HG03442 (cell line): ENCODE data around the gene IFT81.
"Not testable (repeated sequence)": the region's sequence is repeated elsewhere in the genome, so short reads cannot be mapped to it uniquely, and the experiment has no call there.

Experiments used
- ATAC-seq: cut with Tn5 transposase; IDR thresholded peaks from one replicate; pipeline ENCODE4 v1.9.1; 2021; ENCODE audit warnings: mild to moderate bottlenecking, moderate library complexity; ENCODE audit not compliant: unreplicated experiment

IFT81 gene

DNA sequence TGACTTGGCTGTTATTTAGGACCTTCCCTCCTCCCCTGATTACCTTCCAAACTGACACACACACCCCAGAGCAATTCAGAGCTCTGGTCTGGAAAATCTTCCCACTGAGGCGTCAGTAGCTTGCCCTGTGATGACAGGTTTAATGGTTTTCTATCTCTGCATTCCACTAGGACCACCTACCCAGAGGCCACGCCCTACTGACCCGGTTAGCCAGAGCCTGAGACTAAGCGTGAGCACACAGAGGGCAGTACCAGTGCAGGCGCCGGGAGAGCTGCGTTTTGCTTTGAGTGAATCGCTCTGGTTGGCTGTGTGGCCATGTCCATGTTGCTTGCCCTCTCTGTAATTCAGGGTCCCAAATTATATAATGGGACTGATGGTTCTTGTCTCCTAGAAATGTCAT lies 120.7 kb downstream of the IFT81 start:
- no peak for ATAC-seq

DNA sequence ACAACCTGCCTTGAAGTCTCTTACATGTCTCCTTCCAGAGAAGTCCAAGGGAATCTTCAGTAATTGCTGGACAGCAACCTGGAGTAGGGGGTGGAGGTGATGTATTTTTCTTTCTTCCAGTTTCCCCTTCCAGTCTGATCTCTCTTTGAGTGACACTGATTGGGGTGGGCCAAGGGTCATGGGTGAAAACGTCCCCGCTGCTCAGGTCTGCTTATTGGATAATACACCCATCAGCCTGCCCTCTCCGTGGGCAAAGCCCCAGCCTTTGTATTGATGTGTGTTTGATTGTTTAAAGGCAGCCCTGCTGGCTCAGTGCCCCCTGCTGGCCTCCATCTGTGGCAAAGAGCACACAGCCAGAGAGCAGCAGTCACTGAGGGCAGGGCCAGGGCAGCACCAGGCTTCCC lies 121.2 kb downstream of the IFT81 start:
- ATAC-seq = no peak

DNA sequence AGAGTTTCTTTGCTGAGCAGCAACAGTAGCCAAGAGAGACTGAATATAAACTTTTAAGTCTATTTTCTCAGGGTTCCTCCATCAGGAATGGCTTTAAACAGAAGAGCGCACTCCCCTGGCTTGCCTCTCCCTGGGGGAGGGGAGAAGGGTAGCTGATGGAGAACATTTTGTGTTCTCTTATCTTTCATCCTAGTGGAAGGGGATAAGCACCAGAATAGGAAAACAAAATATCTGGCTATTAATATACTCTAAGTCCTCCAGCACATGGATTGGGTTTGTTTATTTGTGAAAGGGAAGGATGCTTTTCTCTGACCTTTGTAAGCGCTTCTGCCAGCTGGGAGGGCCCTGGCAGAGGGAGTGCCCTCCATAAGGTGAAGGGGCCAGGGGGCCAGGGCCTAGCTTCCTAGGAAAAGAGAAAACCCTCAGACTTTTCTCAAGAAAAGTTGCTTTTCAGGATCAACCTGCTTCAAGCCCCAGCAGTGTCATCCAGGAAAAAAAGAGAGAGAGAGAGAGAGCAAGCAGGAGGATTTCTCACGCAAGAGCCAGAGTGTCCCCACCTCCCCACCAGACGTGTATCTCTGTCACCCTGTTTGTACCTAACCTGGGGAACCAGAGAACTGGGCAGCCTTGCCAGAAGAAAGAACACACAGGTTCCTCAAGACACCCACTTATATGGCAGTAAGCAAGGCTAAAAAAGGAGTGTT lies 122.6 kb downstream of the IFT81 start:
- no peak for ATAC-seq

DNA sequence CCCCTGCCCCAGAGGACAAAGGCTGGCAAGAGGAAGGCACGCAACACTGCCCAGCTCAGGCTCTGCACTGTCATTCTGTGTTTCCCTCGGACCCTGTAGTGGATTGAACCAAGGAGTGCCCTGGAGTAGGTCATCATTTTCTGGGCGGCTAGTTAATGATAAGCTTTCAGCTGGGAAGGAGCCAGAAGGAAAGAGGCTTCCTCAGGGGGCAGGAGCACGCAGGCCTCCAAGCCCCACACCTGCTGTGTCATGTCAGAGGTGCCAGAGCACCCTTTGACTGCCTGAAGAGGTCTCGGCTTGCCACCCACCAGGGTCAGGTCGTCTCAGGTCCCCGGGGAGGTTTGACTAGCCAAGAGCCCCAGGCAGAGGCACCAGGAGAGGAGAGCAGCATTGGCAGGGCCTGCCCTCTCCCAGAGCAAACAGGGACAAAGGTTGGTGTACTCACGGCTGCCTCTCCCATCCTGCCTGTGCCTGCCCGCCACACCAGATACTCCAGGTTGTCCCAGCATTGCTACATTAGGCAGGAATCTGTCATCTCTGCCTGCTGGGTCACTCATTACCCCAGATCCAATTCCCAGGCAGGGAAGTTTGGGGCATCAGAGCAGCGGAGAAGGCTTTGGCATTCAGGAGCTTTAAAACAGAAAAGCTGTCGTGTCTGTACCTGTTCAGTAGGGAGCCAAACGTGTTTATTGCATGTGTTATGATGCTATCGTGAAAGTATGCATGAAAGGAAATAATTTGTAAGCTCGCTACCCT lies 123.4 kb downstream of the IFT81 start:
- ATAC-seq = no peak

DNA sequence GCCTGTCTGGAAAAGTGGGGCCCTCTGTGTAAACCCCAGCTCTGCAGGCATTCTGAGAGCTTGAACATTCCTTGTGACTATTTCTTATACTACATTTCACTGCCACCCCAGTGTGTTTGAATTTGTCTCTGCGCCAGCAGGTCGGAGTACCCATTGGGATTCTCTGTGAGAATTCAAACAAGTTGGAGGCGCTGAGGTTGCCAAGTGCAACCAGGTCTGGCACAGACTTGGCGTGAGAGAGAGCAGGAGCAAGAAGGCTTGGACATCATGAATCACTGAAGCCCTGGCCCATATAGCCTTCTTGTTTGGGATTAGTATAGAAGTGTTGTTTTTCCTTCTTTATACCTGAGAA lies 123.9 kb downstream of the IFT81 start:
- ATAC-seq = no peak

DNA sequence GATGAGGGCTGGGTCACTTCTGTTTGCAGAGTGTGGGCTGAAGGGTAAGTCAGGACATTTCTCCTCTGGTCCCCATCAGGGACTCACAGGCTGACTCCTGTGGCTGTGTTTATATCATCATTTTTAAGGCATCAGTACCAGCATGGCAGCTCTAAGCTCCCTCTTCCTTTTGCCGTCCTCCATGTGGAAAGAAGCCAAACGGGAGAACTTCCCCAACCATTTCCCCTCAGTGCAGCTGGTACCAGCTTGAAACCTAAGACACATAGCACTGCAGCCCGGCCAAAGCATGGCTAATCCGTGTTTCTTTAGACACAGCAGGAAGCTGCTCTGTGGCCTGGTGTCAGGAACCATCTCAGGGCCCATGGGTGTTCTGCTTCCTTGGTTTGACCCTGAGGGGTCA lies 124.9 kb downstream of the IFT81 start:
- no peak for ATAC-seq

DNA sequence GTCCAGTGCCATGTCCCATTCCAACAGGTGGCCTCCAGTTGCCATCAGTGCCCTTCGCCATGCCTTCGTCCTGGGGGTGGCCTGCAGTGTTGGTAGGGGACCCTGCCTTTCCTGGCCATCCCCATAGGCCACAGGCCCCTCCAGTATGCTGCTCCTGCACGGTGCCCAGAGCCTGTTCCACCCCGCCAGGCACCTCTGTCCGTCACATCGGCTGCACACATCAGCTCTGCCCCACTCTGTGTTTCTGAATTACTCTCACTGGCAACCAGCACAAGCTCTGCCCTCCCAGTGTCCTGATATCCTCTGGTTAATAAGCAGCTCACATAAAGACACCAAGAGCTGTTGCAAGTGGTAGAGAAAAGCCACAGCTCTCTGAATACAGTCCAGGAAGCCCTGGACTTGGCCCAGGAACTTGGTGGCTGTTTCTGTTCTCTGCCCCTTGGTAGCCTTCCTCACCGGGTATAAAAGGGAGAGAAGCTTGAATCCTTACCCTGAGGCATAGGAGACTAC lies 125.6 kb downstream of the IFT81 start:
- no peak for ATAC-seq

DNA sequence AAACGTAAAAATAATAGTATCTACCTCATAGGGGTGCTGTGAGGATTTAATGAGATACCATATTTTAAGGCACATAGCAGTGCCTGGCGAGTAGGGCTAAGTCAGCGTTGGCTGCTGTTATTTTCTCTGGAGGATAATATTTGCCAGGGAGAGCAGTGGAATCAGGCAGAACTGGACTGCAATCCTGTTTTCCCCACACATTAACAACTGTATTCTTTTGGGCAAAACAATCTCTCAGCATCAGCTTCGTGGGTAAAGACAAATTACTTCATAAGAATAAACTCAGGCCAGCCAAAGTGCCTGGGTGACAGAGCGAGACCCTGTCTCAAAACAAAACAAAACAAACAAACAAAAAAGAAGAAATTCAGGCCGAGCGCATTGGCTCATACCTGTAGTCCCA lies 127.2 kb downstream of the IFT81 start:
- no peak for ATAC-seq

DNA sequence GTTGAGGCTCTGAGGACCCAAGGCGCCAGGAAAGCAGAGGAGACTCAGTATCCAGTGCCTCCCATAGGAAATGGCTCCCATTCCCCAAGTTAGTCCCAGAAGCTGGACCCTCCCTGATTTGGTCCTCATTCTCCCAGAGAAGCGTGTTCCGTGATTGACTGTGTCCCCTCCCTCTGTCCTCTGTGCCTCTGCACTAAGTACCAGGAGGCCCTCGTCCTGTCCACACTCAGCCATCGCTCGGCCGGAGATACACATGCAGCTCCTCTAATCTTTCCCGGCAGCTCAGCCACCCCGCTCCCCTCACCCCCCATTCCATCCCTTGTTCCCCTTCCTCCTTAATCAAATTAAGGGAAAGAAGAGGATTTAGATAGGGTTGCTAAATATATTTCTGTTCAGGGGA lies 128.6 kb downstream of the IFT81 start:
- no peak for ATAC-seq

DNA sequence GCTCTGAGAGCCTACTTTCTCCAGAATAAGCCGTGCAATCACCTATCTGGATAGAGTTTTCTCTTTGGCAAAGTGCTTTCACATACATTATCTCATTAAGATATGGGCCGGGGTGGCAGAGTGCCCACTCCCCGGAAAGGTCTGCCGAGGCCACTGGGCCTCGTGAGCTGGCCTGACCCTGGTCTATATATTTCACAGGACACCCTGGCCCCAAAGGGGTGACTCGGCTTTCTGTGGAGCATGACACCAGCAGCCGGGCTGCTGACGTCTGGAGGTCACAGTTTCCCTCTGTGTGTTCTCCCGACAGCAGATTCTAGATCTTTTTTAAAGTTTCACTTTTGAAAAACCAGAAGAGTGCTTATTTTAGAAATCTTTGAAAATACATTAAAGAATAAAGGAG lies 129.0 kb downstream of the IFT81 start:
- ATAC-seq = no peak

DNA sequence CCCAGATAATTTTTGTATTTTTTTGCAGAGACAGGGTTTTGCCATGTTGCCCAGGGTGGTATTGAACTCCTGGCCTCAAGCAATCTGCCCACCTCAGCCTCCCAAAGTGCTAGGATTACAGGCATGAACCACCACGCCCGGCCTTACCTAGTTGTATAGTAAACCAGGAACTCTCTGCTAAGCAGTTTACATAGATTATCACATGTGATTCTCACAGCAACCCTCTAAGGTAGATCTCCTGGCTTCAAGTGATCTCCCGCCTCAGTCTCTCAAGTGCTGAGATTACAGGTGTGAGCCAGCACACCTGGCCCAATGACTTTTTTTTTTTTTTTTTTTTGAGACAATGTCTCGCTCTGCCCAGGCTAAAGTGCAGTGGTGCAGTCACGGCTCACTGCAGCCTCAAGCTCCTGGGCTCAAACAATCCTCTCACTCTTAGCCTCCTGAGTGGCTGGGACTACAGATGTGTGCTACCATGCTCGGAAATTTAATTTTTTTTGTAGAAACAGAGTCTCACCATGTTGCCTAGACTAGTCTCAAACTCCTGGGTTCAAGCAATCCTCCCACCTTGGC lies 130.9 kb downstream of the IFT81 start:
- no peak for ATAC-seq

DNA sequence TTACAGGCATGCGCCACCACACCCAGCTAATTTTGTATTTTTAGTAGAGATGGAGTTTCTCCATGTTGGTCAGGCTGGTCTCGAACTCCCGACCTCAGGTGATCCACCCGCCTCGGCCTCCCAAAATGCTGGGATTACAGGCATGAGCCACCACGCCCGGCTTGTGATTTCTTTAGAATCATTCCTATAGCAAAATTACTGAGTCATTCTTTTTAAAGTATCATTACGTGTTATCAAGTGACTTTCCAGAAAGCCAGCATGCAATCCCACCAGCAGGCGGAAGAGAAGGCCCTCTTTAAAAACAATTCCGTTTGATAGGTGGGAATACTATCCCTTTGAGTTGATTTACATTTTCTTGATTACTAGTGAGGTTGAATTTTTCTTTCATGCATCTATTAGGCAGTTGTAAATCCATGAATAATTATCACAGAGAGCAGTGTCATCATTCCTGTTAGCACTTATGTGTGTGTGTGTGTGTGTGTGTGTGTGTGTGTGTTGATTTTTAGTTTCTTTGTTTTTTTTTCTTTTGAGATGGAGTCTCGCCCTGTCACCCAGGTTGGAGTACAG lies 131.8 kb downstream of the IFT81 start:
- ATAC-seq = not testable (repeated sequence)

DNA sequence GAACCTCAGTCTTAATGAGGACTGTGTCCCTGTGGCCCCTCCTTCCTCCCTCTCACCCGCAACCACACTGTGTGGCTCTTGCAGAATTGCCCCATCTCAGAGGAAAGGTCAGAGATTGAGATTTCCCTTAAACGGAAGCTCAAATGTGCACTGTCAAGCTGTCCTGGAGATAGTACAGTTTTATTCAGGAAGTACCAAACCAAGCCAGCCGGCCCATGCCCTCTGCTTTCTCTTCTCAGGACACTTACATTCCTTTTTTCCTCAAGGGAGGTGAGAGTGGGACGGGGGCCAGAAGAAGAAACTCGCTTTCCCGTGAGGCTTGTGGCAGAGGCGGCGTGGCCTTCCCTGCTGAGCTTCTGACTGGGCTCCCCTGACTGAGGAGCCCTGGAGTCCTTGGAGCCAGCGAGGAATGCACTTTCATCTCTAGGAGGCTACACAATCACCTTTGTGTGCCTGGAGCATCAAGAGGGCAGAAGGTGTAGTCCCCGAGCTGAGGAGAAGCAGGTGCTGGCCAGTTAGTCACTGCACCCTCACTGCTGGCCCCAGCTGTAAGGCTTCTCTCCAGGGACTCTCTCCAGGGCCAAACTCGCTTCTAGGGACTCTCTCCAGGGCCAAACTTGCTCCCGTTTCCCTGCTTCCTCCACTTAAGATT lies 132.7 kb downstream of the IFT81 start:
- no peak for ATAC-seq

DNA sequence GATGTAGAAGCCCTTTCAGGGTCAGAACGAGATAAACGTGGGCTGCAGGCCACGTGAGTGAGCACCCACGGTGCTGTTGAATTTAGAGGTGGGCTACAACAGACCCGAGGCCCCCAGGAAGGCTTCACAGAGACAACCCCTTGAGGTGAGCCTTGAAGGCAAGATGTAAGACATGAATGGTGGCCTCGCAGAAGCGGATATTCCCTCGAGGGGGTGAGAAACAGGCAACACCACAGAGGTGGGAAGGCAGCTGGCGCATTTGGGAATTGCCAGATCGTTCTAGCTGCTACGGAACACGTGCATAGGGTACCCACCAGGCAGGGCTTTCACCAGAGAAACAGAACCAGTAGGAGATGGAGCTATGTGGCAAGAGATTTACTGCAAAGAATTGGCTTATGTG lies 134.3 kb downstream of the IFT81 start:
- no peak for ATAC-seq

DNA sequence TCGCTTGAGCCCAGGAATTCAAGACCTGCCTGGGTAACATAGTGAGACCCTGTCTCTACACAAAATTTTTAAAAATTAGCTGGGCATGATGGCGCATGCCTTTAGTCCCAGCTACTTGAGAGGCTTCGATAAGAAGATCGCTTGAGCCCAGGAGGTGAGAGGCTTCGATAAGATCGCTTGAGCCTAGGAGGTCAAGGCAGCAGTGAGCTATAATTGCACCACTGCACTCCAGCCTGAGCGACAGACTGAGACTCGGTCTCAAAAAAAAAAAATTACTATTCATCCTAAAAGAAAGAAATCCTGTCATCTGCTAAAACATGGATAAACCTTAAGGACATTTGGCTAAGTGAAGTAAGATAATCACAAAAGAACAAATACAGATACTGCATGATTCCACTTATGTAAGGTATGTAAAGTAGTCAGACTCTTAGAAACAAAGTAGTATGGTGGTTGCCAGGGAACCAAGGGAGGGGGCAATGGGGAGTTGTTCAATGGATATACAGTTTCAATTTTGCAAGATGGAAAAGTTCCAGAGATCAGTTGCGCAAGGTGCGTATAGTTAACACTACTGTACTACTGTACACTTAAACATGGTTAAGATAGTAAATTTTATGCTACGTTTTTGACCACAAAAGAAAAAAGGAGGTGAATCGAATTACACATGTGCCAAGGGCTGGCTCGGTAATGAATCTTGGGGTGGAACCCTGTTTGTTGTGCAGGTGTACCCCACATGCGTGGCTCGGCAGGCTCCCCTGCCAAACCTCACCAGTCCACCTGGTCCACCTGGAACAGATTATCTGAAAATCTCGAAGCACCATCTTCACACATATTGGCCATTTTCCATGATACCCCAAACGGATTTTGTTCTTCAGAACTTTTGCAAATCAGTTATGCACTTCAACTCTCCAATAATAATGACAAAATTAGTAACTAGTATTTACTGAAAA lies 138.6 kb downstream of the IFT81 start:
- ATAC-seq = no peak

DNA sequence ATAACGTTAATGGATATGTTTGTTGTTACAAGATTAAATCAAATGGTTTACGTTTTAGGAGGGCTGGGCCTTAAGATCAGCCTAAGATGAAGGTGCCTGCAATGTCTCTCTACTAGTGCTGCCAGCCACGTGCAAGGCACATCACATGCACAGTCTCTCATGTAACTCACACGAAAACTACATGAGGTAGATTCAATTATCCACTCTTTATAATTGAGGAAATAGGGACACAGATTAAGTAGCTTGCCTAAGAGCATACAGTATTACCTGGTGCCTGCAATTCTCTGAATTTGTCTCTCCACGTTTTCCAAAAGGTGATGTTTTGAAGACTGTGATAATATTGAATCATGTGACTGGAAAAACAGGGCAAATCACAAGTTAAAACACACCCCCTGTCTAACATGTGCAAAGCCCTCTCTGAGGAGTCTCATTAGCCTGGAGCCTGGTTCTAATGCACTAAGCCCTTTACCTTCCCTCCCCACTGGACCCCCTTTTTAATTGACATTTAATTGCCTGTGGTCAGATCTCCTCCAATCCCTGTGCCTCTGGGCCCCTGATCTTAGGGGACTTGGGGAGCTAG lies 142.3 kb downstream of the IFT81 start:
- no peak for ATAC-seq

DNA sequence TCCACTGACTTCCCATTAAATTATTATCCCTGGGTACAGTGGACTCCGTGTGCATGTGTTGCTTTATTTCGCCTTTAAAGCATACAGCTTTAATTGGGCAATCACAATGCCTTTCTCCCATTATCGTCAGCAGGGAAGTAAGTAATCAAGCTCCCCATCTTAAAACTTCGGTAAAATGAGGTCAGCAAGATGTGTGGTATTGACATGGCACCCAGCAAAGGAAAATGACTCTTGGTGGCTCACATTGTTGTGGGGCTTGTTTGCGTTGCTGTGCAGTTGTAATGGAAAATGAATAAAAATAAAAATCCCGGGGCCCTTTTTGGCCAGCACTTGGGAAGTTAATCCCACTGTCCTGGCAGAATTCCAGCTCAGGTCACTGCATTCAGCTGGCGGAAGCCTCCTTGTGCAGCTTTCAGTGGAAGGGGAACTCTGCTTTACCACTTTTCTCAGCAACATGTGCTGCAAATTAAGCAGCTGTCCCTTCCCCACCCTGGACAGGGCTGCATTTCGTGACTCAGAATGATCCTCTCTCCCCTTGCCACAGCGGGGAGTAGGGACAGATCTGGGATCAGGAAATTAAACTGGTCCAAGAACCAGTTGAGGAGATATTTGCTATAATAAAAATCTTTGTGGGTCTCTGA lies 142.9 kb downstream of the IFT81 start:
- no peak for ATAC-seq
